Ectodermal cell (in vitro differentiated cells): ENCODE measurements around the gene PPP1R15A.
A peak's percentile ranks its signal among the peaks of the same experiment; 100 is the strongest.
"Not testable (repeated sequence)": the region's sequence is repeated elsewhere in the genome, so short reads cannot be mapped to it uniquely, and the experiment has no call there.

Experiments used
- H3K27ac ChIP-seq: 2 replicates; pipeline ENCODE4 v1.7.0; 2013; ENCODE audit warnings: mild to moderate bottlenecking, low read depth, low read length; ENCODE audit not compliant: insufficient read depth, poor library complexity, severe bottlenecking
- H3K27me3 ChIP-seq: 2 replicates; pipeline ENCODE4 v1.7.0; 2013; ENCODE audit warnings: mild to moderate bottlenecking, low read length; ENCODE audit not compliant: insufficient read depth, control insufficient read depth, poor library complexity, severe bottlenecking
- H3K36me3 ChIP-seq: one replicate; pipeline ENCODE4 v1.7.0; 2013; ENCODE audit warnings: low read length; ENCODE audit not compliant: control insufficient read depth, insufficient read depth
- H3K4me1 ChIP-seq: one replicate; pipeline ENCODE4 v1.7.0; 2013; ENCODE audit warnings: low read length; ENCODE audit not compliant: control insufficient read depth, insufficient read depth
- H3K4me3 ChIP-seq: 2 replicates; pipeline ENCODE4 v1.7.0; 2013; ENCODE audit warnings: low read depth, low read length, control low read depth; ENCODE audit not compliant: insufficient read depth
- H3K9me3 ChIP-seq: 2 replicates; pipeline ENCODE4 v1.7.0; 2013; ENCODE audit warnings: mild to moderate bottlenecking, low read length, moderate library complexity; ENCODE audit not compliant: control insufficient read depth
- WGBS, 2 experiments: methylation state at CpG; one replicate each; pipeline ENCODE4 v1.1.7; 2013; ENCODE audit warnings: missing lambda C conversion rate in 2 of 2; 5-methylcytosine and 5-hydroxymethylcytosine counted together

Gene PPP1R15A

GRCh38 chr19:48837687-48838086 is 34.5 kb upstream of the PPP1R15A start:
- Histone ChIP-seq H3K27me3 (no peaks in the 10 kb centered on the region), H3K4me3 (peak overlapping the region; percentile 54), H3K27ac (peak overlapping the region; percentile 88), H3K9me3 (no peaks in the 10 kb centered on the region), H3K36me3 (peaks cover 6% of the 10 kb centered on the region), H3K4me1 (no peaks in the 10 kb centered on the region)
- 29 to 46% methylated on average over 9 of the region's 9 CpGs for WGBS, 2 experiments

DNA sequence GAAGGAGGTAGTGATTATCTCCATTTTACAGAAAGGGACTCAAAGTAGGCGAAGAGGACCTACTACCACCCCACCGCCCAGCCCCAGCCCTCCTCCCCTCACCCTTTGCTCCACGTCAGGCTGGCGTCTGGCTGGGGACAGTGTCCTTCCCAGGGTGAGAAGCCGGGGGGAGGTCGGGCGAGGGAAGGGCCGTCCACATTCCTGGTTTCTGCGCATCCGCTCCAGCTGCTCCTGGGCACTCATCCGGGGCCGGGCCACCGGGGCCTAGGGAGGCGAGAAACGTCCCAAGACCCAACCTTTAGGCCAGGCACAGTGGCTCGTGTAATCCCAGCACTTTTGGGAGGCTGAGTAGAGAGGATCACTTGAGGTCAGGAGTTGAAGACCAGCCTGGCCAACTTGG is 31.2 kb upstream of the PPP1R15A start:
- Histone ChIP-seq H3K4me3 (no peak overlapping the region), H3K4me1 (no peaks in the 10 kb centered on the region), H3K9me3 (no peaks in the 10 kb centered on the region), H3K36me3 (peaks cover 11% of the 10 kb centered on the region), H3K27me3 (no peaks in the 10 kb centered on the region), H3K27ac (no peak overlapping the region)
- WGBS, 2 experiments: 93 to 96% methylated on average over 16 of the region's 16 CpGs

DNA sequence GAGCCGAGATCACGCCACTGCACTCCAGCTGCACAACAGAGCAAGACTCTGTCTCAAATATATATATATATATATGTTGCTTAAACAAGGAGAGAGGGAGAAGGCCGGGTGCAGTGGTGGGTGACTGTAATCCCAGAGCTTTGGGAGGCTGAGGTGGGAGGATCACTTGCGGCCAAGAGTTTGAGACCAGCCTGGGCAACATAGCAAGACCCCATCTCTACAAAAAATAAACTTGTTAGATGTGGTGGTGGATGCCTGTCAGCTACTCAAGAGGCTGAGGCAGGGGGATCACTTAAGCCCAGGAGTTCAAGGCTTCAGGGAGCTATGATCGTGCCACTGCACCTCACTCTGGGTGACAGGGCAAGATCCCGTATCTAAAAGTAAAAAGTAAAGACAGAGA is 30.6 kb upstream of the PPP1R15A start:
- H3K4me3 ChIP-seq: no peak overlapping the region
- no peak overlapping the region for H3K27ac ChIP-seq
- H3K4me1 ChIP-seq: no peaks in the 10 kb centered on the region
- 88 to 97% methylated on average over 5 to 6 of the region's 6 CpGs for WGBS, 2 experiments
- no peaks in the 10 kb centered on the region for H3K9me3 ChIP-seq
- H3K27me3 ChIP-seq: no peaks in the 10 kb centered on the region
- peaks cover 11% of the 10 kb centered on the region for H3K36me3 ChIP-seq

- WGBS, 2 experiments: 42 to 50% methylated on average over 2 of the region's 2 CpGs
- Histone ChIP-seq H3K27me3 (no peaks in the 10 kb centered on the region), H3K36me3 (peaks cover 11% of the 10 kb centered on the region), H3K4me3 (no peak overlapping the region), H3K4me1 (no peaks in the 10 kb centered on the region), H3K27ac (no peak overlapping the region), H3K9me3 (no peaks in the 10 kb centered on the region)
Observed at GRCh38 chr19:48842789-48843162, 29.4 kb upstream of the PPP1R15A start.

GRCh38 chr19:48844472-48844871 is 27.7 kb upstream of the PPP1R15A start:
- Histone ChIP-seq H3K4me3 (no peak overlapping the region), H3K4me1 (no peaks in the 10 kb centered on the region), H3K27ac (no peak overlapping the region), H3K36me3 (peaks cover 11% of the 10 kb centered on the region), H3K27me3 (no peaks in the 10 kb centered on the region), H3K9me3 (no peaks in the 10 kb centered on the region)
- WGBS, 2 experiments: 92 to 95% methylated on average over 2 of the region's 2 CpGs

DNA sequence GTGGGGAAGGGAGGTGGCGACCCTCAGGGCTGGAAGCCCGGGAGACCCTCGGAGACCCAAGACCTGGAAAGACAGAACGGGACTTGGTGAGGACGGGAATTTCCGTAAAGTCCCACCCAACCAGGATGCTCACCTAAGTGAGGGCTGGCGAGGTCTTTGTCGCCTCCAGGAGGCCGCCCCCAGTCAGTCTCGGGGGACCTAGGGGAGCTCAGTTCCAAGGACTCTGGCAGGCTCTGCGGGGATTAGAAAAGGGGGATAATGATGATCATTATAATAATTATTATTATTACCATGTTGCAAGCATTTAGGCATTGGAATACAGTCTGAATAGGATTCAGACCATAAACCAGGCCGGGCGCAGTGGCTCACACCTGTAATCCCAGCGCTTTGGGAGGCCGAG is 26.8 kb upstream of the PPP1R15A start:
- peaks cover 11% of the 10 kb centered on the region for H3K36me3 ChIP-seq
- H3K9me3 ChIP-seq: no peaks in the 10 kb centered on the region
- no peak overlapping the region for H3K4me3 ChIP-seq
- H3K4me1 ChIP-seq: no peaks in the 10 kb centered on the region
- no peak overlapping the region for H3K27ac ChIP-seq
- WGBS, 2 experiments: 94 to 96% methylated on average over 14 of the region's 15 CpGs
- no peaks in the 10 kb centered on the region for H3K27me3 ChIP-seq

DNA sequence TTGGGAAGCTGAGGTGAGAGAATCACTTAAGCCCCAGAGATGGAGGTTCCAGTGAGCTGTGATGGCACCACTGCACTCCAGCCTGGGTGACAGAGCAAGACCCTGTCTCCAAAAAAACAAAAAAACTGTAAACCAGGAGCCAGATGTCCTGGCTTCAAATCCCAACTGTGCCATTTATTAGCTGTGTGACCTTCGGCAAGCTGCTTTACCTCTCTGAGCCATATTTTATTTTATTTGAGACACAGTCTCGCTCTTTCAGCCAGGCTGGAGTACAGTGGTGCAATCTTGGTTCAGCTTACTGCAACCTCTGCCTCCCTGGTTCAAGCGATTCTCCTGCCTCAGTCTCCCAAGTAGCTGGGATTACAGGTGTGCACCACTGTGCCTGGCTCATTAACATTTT is 25.6 kb upstream of the PPP1R15A start:
- H3K4me1 ChIP-seq, H3K27me3 ChIP-seq, H3K9me3 ChIP-seq, H3K27ac ChIP-seq, H3K4me3 ChIP-seq: not testable (repeated sequence)
- H3K36me3 ChIP-seq: peaks cover 11% of the 10 kb centered on the region
- WGBS, 2 experiments: 93 to 97% methylated on average over 3 of the region's 3 CpGs

DNA sequence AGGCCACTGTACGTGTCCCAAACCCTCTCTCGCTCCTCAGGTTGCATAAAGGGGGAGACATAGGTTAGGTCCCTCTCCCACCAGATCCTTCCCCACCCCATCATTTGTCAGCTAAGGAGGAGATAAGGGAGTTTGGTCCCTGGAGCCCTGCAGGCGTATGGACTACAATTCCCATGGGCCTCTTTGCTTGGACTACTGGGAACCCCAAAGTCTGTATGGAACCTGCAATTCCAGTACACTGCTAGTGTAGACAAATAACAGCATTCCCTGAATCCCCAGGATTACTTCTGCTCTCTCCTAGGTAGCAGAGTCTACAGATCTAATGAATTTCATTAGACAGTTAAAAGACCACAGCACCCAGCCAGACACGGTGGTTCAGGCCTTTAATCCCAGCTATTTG is 19.9 kb upstream of the PPP1R15A start:
- no peaks in the 10 kb centered on the region for H3K4me1 ChIP-seq
- H3K4me3 ChIP-seq: no peak overlapping the region
- H3K27ac ChIP-seq: no peak overlapping the region
- H3K36me3 ChIP-seq: no peaks in the 10 kb centered on the region
- no peaks in the 10 kb centered on the region for H3K27me3 ChIP-seq
- WGBS, 2 experiments: 93 to 98% methylated on average over 4 of the region's 4 CpGs
- no peaks in the 10 kb centered on the region for H3K9me3 ChIP-seq

DNA sequence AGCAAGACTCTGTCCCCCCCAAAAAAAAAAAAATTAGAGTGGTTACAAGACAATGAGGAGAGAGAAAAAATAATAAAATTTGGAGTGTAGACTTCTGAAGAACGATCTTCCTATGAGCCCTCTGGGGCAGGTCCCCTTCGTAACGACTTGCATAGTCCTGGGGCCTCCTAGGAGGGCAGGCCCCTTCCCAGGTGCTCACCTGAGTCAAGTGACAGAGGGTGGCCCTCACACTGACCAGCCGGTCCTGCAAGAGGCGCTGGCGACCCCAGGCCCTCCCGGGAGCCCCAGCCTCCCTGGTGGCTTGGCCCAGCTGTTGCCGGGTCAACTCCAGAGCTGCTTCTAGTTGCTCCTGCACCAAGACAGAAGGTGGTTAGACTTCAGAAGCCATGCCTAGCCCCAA is 18.7 kb upstream of the PPP1R15A start:
- Histone ChIP-seq H3K27ac (no peak overlapping the region), H3K4me3 (no peak overlapping the region), H3K4me1 (no peaks in the 10 kb centered on the region), H3K27me3 (no peaks in the 10 kb centered on the region), H3K9me3 (no peaks in the 10 kb centered on the region), H3K36me3 (no peaks in the 10 kb centered on the region)
- 94% methylated on average over 8 of the region's 8 CpGs for WGBS, 2 experiments

GRCh38 chr19:48854103-48854502 is 18.1 kb upstream of the PPP1R15A start:
- Histone ChIP-seq H3K27ac (no peak overlapping the region), H3K9me3 (no peaks in the 10 kb centered on the region), H3K36me3 (no peaks in the 10 kb centered on the region), H3K4me3 (no peak overlapping the region), H3K27me3 (no peaks in the 10 kb centered on the region), H3K4me1 (no peaks in the 10 kb centered on the region)
- WGBS, 2 experiments: 94% methylated on average over 7 of the region's 7 CpGs

- H3K27me3 ChIP-seq: no peaks in the 10 kb centered on the region
- WGBS, 2 experiments: 93 to 95% methylated on average over 6 of the region's 6 CpGs
- peak overlapping the region; percentile 27 for H3K27ac ChIP-seq
- no peaks in the 10 kb centered on the region for H3K4me1 ChIP-seq
- no peak overlapping the region for H3K4me3 ChIP-seq
- H3K9me3 ChIP-seq: no peaks in the 10 kb centered on the region
- H3K36me3 ChIP-seq: no peaks in the 10 kb centered on the region
Observed at GRCh38 chr19:48856921-48857320, 15.3 kb upstream of the PPP1R15A start.
